HG03064 (cell line): ENCODE data around the gene GPA33.
A peak's percentile ranks its signal among the peaks of the same experiment; 100 is the strongest.
"Not testable (repeated sequence)": the region's sequence is repeated elsewhere in the genome, so short reads cannot be mapped to it uniquely, and the experiment has no call there.

Experiments used
- ATAC-seq: cut with Tn5 transposase; IDR thresholded peaks from one replicate; pipeline ENCODE4 v1.9.1; 2021; ENCODE audit warnings: low read depth; ENCODE audit not compliant: unreplicated experiment

Gene GPA33

GRCh38 chr1:167059045-167059808, 30.9 kb downstream of the GPA33 start:
- no peak for ATAC-seq

GRCh38 chr1:167057241-167057688, 32.9 kb downstream of the GPA33 start:
- no peak for ATAC-seq

GRCh38 chr1:167056529-167057231, 33.5 kb downstream of the GPA33 start:
- no peak for ATAC-seq

- no peak for ATAC-seq
Observed at GRCh38 chr1:167054946-167055630, 35.1 kb downstream of the GPA33 start.

- no peak for ATAC-seq
Observed at GRCh38 chr1:167054531-167054930, 35.6 kb downstream of the GPA33 start.

- no peak for ATAC-seq
Observed at GRCh38 chr1:167052389-167052788, 37.8 kb downstream of the GPA33 start.

- no peak for ATAC-seq
Observed at GRCh38 chr1:167051907-167052306, 38.3 kb downstream of the GPA33 start.

GRCh38 chr1:167043752-167044488, 46.3 kb downstream of the GPA33 start:
- peak; percentile 95 for ATAC-seq

- no peak for ATAC-seq
Observed at GRCh38 chr1:167033646-167034045, 56.5 kb downstream of the GPA33 start.

- ATAC-seq, result not testable (repeated sequence)
Observed at GRCh38 chr1:167029553-167029952, 60.6 kb downstream of the GPA33 start.

GRCh38 chr1:167022384-167022783, 67.8 kb downstream of the GPA33 start:
- no peak for ATAC-seq

GRCh38 chr1:167016100-167016750, 74.0 kb downstream of the GPA33 start:
- no peak for ATAC-seq

GRCh38 chr1:167013108-167013929, 76.9 kb downstream of the GPA33 start:
- ATAC-seq, result no peak

GRCh38 chr1:167012570-167012969, 77.6 kb downstream of the GPA33 start:
- ATAC-seq, result no peak

- no peak for ATAC-seq
Observed at GRCh38 chr1:167011560-167012191, 78.5 kb downstream of the GPA33 start.

GRCh38 chr1:167003711-167004110, 86.5 kb downstream of the GPA33 start:
- no peak for ATAC-seq
